ENCODE measurements around the gene L3HYPDH. TPM values are rescaled to one million over a fixed set of nuclear protein-coding genes. Genes with fewer than 3 reads are reported as not detected.

Gene L3HYPDH
- total RNA-seq, 1 experiment from 2014 or later: 27.3 TPM

- H3K36me3 Mint-ChIP-seq (ENCODE audit: insufficient read depth, unreplicated experiment): no peaks in the 10 kb centered on the region
- TF ChIP-seq CTCF (IDR thresholded peaks at IDR 0.05; ENCODE audit: unreplicated experiment): no peak
- BruUV-seq (replicated peaks): no TSS peak
- no peak overlapping the region for H3K27ac Mint-ChIP-seq (ENCODE audit: unreplicated experiment)
- peaks cover 4% of the 10 kb centered on the region for H3K27me3 Mint-ChIP-seq (ENCODE audit: unreplicated experiment)
- no peaks in the 10 kb centered on the region for H3K9me3 Mint-ChIP-seq (ENCODE audit: low read depth, unreplicated experiment)
- H3K4me1 Mint-ChIP-seq (ENCODE audit: low read depth, unreplicated experiment): no peaks in the 10 kb centered on the region
- intact Hi-C loops (cut with micrococcal nuclease; ENCODE audit: unreplicated experiment): loop anchor here (5.0 to 10.0 kb wide), 3 partner anchors 178 to 676 kb away; no protein-coding TSS in a partner anchor
- CTCF ChIA-PET: interaction anchor here (1.2 kb wide), 1 partner anchor 61 kb away, joined by 3 read pairs; no protein-coding TSS in a partner anchor
- DNase-seq: no peak
- no peak overlapping the region for H3K4me3 Mint-ChIP-seq (ENCODE audit: low read depth, unreplicated experiment)
These were observed 24.9 kb upstream of the L3HYPDH start for GRCh38 chr14:59509101-59509500.

GRCh38 chr14:59507752-59508103 lies 23.5 kb upstream of the L3HYPDH start:
- intact Hi-C loops (cut with micrococcal nuclease; ENCODE audit: unreplicated experiment): loop anchor here (2.0 to 10.0 kb wide), 4 partner anchors 69 to 677 kb away; partner anchors contain the start of gene CCDC175
- Mint-ChIP-seq H3K27me3 (ENCODE audit: unreplicated experiment) (no peaks in the 10 kb centered on the region), H3K9me3 (ENCODE audit: low read depth, unreplicated experiment) (no peaks in the 10 kb centered on the region), H3K4me3 (ENCODE audit: low read depth, unreplicated experiment) (no peak overlapping the region), H3K36me3 (ENCODE audit: insufficient read depth, unreplicated experiment) (no peaks in the 10 kb centered on the region), H3K27ac (ENCODE audit: unreplicated experiment) (no peak overlapping the region), H3K4me1 (ENCODE audit: low read depth, unreplicated experiment) (no peaks in the 10 kb centered on the region)
- no TSS peak for BruUV-seq (replicated peaks)
- CTCF ChIA-PET: interaction anchor here (0.6 to 1.7 kb wide), 5 partner anchors 62 to 1070 kb away, joined by 4 to 12 read pairs (median 8); partner anchors contain the start of gene CCDC175
- no peak for TF ChIP-seq CTCF (IDR thresholded peaks at IDR 0.05; ENCODE audit: unreplicated experiment)
- no peak for DNase-seq

- no peaks in the 10 kb centered on the region for H3K36me3 Mint-ChIP-seq (ENCODE audit: insufficient read depth, unreplicated experiment)
- intact Hi-C loops (cut with micrococcal nuclease; ENCODE audit: unreplicated experiment): loop anchor here (2.0 to 10.0 kb wide), 4 partner anchors 70 to 678 kb away; partner anchors contain the start of gene CCDC175
- H3K4me1 Mint-ChIP-seq (ENCODE audit: low read depth, unreplicated experiment): no peaks in the 10 kb centered on the region
- BruUV-seq (replicated peaks): no TSS peak
- no peak overlapping the region for H3K27ac Mint-ChIP-seq (ENCODE audit: unreplicated experiment)
- CTCF ChIA-PET: interaction anchor here (0.6 to 1.7 kb wide), 5 partner anchors 63 to 1069 kb away, joined by 4 to 12 read pairs (median 8); partner anchors contain the start of gene CCDC175
- DNase-seq: peak; percentile 62
- no peaks in the 10 kb centered on the region for H3K27me3 Mint-ChIP-seq (ENCODE audit: unreplicated experiment)
- H3K4me3 Mint-ChIP-seq (ENCODE audit: low read depth, unreplicated experiment): no peak overlapping the region
- TF ChIP-seq CTCF (IDR thresholded peaks at IDR 0.05; ENCODE audit: unreplicated experiment): peak; percentile 43
- no peaks in the 10 kb centered on the region for H3K9me3 Mint-ChIP-seq (ENCODE audit: low read depth, unreplicated experiment)
These were observed 23.0 kb upstream of the L3HYPDH start for GRCh38 chr14:59507063-59507751.

GRCh38 chr14:59503256-59503655 lies 19.0 kb upstream of the L3HYPDH start:
- Mint-ChIP-seq H3K4me1 (ENCODE audit: low read depth, unreplicated experiment) (no peaks in the 10 kb centered on the region), H3K9me3 (ENCODE audit: low read depth, unreplicated experiment) (no peaks in the 10 kb centered on the region), H3K27ac (ENCODE audit: unreplicated experiment) (no peak overlapping the region), H3K27me3 (ENCODE audit: unreplicated experiment) (no peaks in the 10 kb centered on the region), H3K4me3 (ENCODE audit: low read depth, unreplicated experiment) (no peak overlapping the region), H3K36me3 (ENCODE audit: insufficient read depth, unreplicated experiment) (no peaks in the 10 kb centered on the region)
- intact Hi-C loops (cut with micrococcal nuclease; ENCODE audit: unreplicated experiment): loop anchor here (10.0 kb wide), 1 partner anchor 682 kb away; no protein-coding TSS in a partner anchor
- no peak for TF ChIP-seq CTCF (IDR thresholded peaks at IDR 0.05; ENCODE audit: unreplicated experiment)
- CTCF ChIA-PET: no interaction called here
- no peak for DNase-seq
- no TSS peak for BruUV-seq (replicated peaks)

Data from Calu3 (cell line).